ENCODE measurements around the gene MRPL58. TPM values are rescaled to one million over a fixed set of nuclear protein-coding genes. Genes with fewer than 3 reads are reported as not detected.
A peak's percentile ranks its signal among the peaks of the same experiment; 100 is the strongest.
"Not testable (repeated sequence)": the region's sequence is repeated elsewhere in the genome, so short reads cannot be mapped to it uniquely, and the experiment has no call there.

The MRPL58 gene
- total RNA-seq (44.8 and 62.9 TPM in 2 replicates), polyA plus RNA-seq (39.7 and 48.4 TPM in 2 replicates)

GRCh38 chr17:75012346-75013091, at the start of gene MRPL58:
Gene MRPL58 (plus strand): TSS chr17:75012670. CDS start chr17:75012687, 17 bp downstream.
- H3K9me3 ChIP-seq (ENCODE audit: low read depth) = no peaks in the 10 kb centered on the region
- H3K36me3 ChIP-seq = no peaks in the 10 kb centered on the region

DNA sequence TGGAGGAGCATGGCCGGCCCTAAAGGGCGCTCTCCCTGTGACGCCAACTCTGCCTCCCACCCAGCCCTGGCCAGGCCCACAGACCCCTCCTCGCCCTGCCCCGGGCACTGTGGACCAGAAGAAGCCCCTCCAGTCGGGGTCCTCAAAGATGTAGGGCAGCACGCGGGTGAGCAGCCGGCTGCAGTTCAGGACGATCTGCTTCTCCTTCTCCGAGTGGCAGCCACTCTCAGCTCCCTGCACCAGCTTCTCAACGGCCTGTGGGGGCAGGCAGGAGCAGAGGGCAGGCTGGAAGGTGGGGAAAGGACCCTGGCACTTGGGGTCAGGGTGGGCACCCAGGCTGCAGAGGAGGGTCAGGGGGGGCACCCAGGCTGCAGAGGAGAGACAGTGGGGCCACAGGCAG, 48.8 kb upstream of the MRPL58 start:
- Histone ChIP-seq H3K4me1 (ENCODE audit: low read depth) (no peaks in the 10 kb centered on the region), H3K27ac (no peak overlapping the region), H3K4me3 (no peak overlapping the region), H3K27me3 (peaks cover 10% of the 10 kb centered on the region), H3K9me3 (ENCODE audit: low read depth) (no peaks in the 10 kb centered on the region), H3K36me3 (no peaks in the 10 kb centered on the region)
- TF ChIP-seq CTCF (IDR thresholded peaks at IDR 0.05; ENCODE audit: low read depth, low read length) = peak; percentile 26
- no peak for DNase-seq (ENCODE audit: low read depth in 1 of 2, low spot score in 1 of 2)

More at GRCh38 chr17:75012346-75013091, at the start of gene MRPL58:
- Histone ChIP-seq H3K27me3 (no peaks in the 10 kb centered on the region), H3K27ac (peak within 1 kb of the TSS; percentile 91), H3K4me1 (ENCODE audit: low read depth) (peaks cover 4% of the 10 kb centered on the region), H3K4me3 (peak within 1 kb of the TSS; percentile 55)
- peak; percentile 63 for TF ChIP-seq CTCF (IDR thresholded peaks at IDR 0.05; ENCODE audit: low read depth, low read length)
- peak; percentile 92 to 93 for DNase-seq (ENCODE audit: low read depth in 1 of 2, low spot score in 1 of 2)

GRCh38 chr17:74964246-74964761, 48.2 kb upstream of the MRPL58 start:
- no peaks in the 10 kb centered on the region for H3K36me3 ChIP-seq
- H3K9me3 ChIP-seq (ENCODE audit: low read depth) = no peaks in the 10 kb centered on the region
- peaks cover 4% of the 10 kb centered on the region for H3K27me3 ChIP-seq
- H3K4me1 ChIP-seq (ENCODE audit: low read depth) = no peaks in the 10 kb centered on the region
- DNase-seq (ENCODE audit: low read depth in 1 of 2, low spot score in 1 of 2) = no peak
- H3K27ac ChIP-seq = no peak overlapping the region
- no peak for TF ChIP-seq CTCF (IDR thresholded peaks at IDR 0.05; ENCODE audit: low read depth, low read length)
- H3K4me3 ChIP-seq = no peak overlapping the region

- H3K9me3 ChIP-seq (ENCODE audit: low read depth) = no peaks in the 10 kb centered on the region
- H3K4me3 ChIP-seq = no peak overlapping the region
- no peaks in the 10 kb centered on the region for H3K27me3 ChIP-seq
- H3K4me1 ChIP-seq (ENCODE audit: low read depth) = no peaks in the 10 kb centered on the region
- no peaks in the 10 kb centered on the region for H3K36me3 ChIP-seq
- no peak overlapping the region for H3K27ac ChIP-seq
- TF ChIP-seq CTCF (IDR thresholded peaks at IDR 0.05; ENCODE audit: low read depth, low read length) = no peak
- no peak for DNase-seq (ENCODE audit: low read depth in 1 of 2, low spot score in 1 of 2)
Observed at GRCh38 chr17:74964988-74965622, 47.4 kb upstream of the MRPL58 start.

DNA sequence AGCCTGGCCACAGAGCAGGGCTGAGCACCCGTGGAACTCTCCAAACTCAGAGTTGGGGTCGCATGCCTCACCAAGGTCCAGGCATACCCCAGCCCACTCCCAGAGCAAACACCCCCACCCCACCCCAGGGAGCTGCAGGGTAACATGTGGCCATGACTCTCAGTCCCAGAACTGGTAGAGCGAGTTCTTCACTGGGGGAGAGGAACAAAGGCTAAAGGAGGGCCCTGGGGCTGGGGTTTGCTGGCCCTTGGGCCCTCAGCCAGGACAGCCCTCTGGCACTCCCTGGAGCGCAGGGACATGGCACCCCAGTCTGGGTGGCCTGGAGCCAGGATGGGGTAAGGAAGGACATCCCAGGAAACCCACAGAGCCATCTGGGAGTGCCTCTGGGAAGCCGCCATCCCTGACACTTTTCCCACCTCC, 44.1 kb upstream of the MRPL58 start:
- Histone ChIP-seq H3K4me1 (ENCODE audit: low read depth) (peaks cover 11% of the 10 kb centered on the region), H3K27me3 (peaks cover 7% of the 10 kb centered on the region), H3K4me3 (no peak overlapping the region), H3K36me3 (no peaks in the 10 kb centered on the region), H3K27ac (no peak overlapping the region), H3K9me3 (ENCODE audit: low read depth) (no peaks in the 10 kb centered on the region)
- DNase-seq (ENCODE audit: low read depth in 1 of 2, low spot score in 1 of 2) = no peak
- no peak for TF ChIP-seq CTCF (IDR thresholded peaks at IDR 0.05; ENCODE audit: low read depth, low read length)

- peaks cover 11% of the 10 kb centered on the region for H3K4me1 ChIP-seq (ENCODE audit: low read depth)
- not testable (repeated sequence) for H3K9me3 ChIP-seq (ENCODE audit: low read depth); H3K27ac ChIP-seq; DNase-seq (ENCODE audit: low read depth in 1 of 2, low spot score in 1 of 2); H3K4me3 ChIP-seq; H3K36me3 ChIP-seq
- peaks cover 18% of the 10 kb centered on the region for H3K27me3 ChIP-seq
Observed at GRCh38 chr17:74969501-74969900, 43.0 kb upstream of the MRPL58 start.
